GM18511 (cell line): Measurements from ENCODE around the gene GRAMD1C.
A peak's percentile ranks its signal among the peaks of the same experiment; 100 is the strongest.
"Not testable (repeated sequence)": the region's sequence is repeated elsewhere in the genome, so short reads cannot be mapped to it uniquely, and the experiment has no call there.

Source experiments
- ATAC-seq: cut with Tn5 transposase; IDR thresholded peaks from one replicate; pipeline ENCODE4 v1.9.1; 2021; ENCODE audit warnings: mild to moderate bottlenecking, moderate library complexity; ENCODE audit not compliant: unreplicated experiment

Gene GRAMD1C

DNA sequence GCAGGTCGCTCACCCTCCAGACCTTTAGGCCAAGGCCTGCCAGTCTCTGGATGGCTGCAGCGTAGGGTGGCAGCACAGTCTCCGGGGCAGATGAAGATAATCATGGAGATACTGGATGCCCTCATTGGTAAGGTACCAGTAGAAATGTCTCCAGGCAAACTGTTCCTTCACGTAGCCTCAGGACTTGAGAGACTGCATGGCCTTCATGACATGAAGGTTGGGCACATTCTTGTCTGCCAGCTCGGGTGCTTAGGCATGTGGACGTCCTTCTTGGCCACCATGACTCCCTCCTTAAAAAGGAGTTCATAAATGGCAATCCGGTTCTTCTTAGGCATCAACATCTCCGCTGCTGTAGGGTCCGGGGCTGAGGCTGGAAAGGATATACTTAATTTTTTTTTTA is 11.8 kb downstream of the GRAMD1C start:
- ATAC-seq: not testable (repeated sequence)

DNA sequence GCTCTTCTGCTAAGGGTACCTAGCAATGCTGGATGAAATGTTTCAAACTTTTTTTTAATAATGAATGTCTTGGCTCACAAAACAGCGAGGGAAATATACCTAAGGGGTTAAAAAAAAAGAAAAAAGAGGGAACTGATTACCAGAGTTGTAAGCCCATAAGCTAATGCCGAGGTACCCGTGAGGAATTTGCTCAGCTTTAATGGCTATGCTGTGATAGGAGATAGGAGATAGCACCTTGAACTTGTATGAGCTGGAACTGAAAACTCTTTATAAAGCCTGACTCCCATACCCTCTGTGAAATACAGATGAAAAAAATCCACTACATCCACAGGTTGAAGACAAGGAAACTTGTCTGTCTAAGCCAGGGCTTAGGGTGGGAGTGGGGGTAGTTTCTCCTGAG is 13.9 kb downstream of the GRAMD1C start:
- ATAC-seq: no peak

GRCh38 chr3:113867506-113867905 is 28.9 kb downstream of the GRAMD1C start:
- ATAC-seq: no peak

DNA sequence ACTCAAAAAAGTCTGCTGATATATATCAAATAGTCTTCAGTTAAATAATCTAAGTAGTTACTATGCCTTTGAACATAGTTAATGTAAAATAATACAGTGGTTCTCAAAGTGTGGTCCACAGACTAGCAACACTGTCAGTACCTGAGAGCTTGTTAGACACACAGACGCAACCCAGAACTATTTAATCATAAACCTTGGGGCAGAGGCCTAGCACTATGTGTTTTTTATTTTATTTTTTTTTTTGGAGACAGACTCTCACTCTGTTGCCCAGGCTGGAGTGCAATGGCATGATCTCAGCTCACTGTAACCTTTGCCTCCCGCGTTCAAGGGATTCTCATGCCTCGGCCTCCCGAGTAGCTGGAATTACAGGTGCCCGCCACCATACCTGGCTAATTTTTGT is 34.7 kb downstream of the GRAMD1C start:
- no peak for ATAC-seq

DNA sequence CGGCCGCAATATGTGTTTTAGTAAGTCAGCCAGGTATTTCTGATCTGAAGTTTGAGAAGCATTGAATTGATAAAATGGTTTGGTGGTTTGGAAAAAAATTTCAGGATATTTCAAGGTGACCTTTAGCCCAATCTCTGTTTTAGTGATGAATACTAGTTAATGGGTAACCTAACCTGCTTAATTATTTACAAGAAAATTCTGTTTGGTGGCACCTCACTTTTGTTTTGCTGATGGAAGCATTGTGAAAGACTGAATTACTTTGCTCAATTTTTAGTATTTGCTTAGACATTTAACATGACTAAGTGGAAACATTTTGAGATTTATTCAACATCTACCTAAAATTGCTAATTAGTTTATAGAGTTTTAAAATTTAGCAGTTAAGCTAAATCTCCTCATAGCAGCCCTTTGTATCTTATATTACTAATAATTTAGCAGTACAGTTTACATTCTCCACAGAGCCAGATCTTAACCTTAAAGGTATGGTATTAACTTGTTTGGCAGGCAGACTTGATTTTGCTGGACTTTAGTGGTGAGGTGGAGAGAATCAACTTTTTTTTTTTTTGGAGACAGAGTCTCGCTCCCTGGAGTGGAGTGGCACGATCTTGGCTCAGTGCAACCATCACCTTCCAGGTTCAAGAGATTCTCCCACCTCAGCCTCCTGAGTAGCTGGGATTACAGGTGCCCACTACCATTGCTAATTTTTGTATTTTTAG is 35.4 kb downstream of the GRAMD1C start:
- ATAC-seq: no peak

- ATAC-seq: no peak
These were observed 39.8 kb downstream of the GRAMD1C start for GRCh38 chr3:113878403-113878802.

- ATAC-seq: no peak
These were observed 46.5 kb downstream of the GRAMD1C start for GRCh38 chr3:113885050-113885449.

- no peak for ATAC-seq
These were observed 51.8 kb downstream of the GRAMD1C start for GRCh38 chr3:113890256-113890900.

DNA sequence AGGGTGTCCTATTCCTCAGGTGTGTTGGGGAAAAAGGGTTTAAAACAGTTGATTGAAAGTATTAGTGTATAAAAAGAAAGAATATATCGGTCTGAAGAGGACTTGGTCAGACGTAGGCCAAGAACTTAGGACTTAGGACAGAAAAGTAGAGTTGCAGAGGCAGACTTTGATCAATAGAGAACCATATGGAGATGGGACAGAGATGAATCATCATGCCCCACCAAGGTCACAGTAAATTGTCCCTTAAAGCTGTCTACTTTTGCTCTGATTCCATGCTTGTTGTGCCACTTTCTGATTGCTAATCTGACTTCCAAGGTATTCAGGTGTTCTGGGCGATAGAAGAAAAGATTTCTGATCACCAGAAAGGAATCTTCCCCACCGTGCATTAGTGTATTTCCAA is 56.3 kb downstream of the GRAMD1C start:
- no peak for ATAC-seq

DNA sequence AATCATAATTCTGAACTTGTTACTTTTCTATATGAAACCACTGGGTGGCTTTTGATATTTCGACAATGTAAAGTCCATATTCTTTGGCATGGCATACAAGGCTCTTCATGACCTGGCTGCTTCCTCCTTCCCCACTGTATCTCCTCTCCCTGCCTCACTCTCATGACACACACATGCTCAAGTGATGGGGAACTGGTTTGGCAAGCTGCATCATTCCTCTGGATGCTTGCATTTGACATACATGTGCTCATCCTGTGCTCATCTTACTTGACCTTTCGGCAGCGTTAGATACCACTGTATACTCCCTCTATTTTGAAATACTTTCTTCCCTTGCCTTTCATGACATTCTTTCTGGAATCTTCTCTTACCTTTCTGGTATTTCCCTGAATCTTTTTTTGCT is 57.4 kb downstream of the GRAMD1C start:
- ATAC-seq: no peak

- ATAC-seq: no peak
These were observed 58.3 kb downstream of the GRAMD1C start for GRCh38 chr3:113896930-113897329.

GRCh38 chr3:113897373-113897777 is 58.8 kb downstream of the GRAMD1C start:
- no peak for ATAC-seq

GRCh38 chr3:113898892-113899291 is 60.3 kb downstream of the GRAMD1C start:
- ATAC-seq: no peak

- no peak for ATAC-seq
These were observed 68.1 kb downstream of the GRAMD1C start for GRCh38 chr3:113906568-113907140.

DNA sequence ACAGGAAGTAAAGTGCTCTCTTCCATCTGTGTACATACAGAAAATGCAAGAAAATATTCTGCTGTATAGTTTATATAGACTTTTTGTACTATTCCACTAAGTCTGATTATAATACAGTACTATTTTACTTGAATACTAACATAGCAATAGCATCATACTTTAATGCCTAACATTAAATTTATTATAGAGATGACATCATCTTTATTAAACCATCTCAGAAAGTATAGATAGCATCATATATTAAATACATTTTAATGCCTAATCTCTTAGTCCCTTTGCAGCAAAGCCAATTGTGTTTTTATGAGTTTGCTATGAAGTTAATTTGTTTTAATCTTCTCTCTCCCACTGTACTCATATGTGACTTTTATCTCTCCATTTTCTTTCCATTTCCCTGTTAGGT is 69.5 kb downstream of the GRAMD1C start:
- no peak for ATAC-seq

DNA sequence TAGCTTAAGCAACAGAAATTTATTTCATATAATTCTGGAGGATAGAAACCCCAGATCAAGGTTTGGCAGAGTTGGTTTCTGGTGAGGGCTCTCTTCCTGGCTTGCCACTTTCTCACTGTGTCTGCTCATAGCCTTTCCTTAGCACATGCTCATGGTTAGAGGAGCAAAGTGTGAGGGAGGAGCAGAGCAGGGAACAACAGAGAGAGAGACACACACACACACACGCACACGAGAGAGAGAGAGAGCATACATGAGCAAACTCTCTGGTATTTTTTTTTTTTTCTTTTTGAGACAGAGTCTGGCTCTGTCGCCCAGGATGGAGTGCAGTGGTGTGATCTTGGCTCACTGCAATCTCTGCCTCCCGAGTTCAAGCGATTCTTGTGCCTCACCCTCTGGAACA is 72.4 kb downstream of the GRAMD1C start:
- no peak for ATAC-seq

GRCh38 chr3:113912552-113913236 is 74.1 kb downstream of the GRAMD1C start:
- peak; percentile 98 for ATAC-seq

- no peak for ATAC-seq
These were observed 76.1 kb downstream of the GRAMD1C start for GRCh38 chr3:113914646-113915045.

DNA sequence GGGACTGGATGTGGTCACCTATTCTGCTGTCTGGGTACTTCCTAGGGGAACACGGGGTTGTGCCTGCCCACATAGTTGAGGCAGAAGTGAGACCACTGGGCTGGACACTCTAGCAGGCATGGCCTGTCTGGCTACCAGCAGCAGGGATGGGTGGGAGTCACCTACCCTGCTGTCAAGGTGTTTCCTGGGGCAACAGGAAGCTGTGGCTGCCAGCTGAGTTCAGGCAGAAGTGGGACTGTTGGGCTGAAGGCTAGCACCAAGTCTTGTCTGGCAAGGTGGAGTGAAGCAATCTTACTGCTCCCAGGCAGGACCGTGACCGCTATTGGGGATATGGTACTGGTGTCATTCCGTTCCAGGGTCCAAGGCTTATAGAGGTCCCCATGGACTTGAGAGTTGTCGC is 89.0 kb downstream of the GRAMD1C start:
- ATAC-seq: no peak

GRCh38 chr3:113946831-113947230 is 108.2 kb downstream of the GRAMD1C start:
- no peak for ATAC-seq

DNA sequence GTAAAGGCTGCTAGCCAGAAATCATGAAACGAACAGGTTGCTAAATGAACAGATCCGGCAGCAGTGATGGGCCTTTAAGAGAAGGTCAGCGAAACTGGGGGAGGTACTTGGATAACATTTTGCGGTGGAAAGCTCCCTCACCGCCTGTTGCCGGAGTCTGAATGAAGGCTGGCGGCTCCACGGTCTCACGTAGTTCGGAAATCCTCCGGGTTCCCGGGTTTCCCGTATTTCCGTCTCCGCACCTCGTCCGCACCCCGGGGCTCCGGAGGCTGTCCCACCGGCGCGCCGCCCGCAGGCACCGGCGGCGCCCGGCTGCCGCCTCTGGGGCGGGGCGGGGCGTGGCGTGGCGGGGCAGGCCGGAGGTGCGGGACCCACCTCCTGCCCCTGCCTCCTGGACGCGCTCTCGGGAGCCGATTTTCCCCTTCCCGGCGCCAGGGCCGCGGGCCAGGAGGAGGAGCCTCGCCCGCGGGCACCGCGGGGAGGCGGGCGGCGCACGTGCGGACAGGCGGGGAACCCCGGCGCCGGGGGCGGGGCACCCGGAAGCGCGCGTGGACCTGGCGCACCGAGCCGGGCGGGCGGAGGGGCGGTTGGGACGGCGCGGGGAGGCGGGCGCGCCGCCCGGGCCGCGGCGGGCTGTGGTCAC is 108.9 kb downstream of the GRAMD1C start, which contains the start of gene ZDHHC23:
Gene ZDHHC23, plus strand, starts transcription at position 642 of the 643 bp plus-strand sequence. CDS start 790 bp downstream, outside the sequence.
- peak; percentile 79 for ATAC-seq
